IMR-90 (cell line): Measurements from ENCODE around the gene DBI. TPM values are rescaled to one million over a fixed set of nuclear protein-coding genes. Genes with fewer than 3 reads are reported as not detected.

Source experiments
- ATAC-seq: fragments of 200-7000 bp; cut with Tn5 transposase; 2 replicates; pipeline ENCODE4 v1.9.1; 2020; ENCODE audit warnings: low read depth, mild to moderate bottlenecking, moderate library complexity
- BruUV-seq: library from RNA; stranded (reverse); fragments of 400-500 nt; replicated peaks from 2 replicates; lab custom pipeline; 2021; lab: Mats Ljungman, UMichigan
- CTCF ChIA-PET: fragments of 300-600 bp; formaldehyde crosslinking; extraction: SDS; loops from one replicate; lab custom pipeline; 2021; ENCODE audit warnings: antibody characterized with exemption; lab: Yijun Ruan, JAX
- POLR2A ChIA-PET: fragments of 300-600 bp; sonication (Branson Sonifier 250); formaldehyde crosslinking; loops from one replicate; lab custom pipeline; 2022; ENCODE audit warnings: antibody characterized with exemption; ENCODE audit not compliant: unreplicated experiment; lab: Charles Lee
- DNase-seq: peaks from one replicate; pipeline ENCODE4 v3.0.0; 2013
- H2AFZ ChIP-seq: replicated peaks from 2 replicates; pipeline ENCODE3; 2013; ENCODE audit warnings: low read length, mild to moderate bottlenecking; ENCODE audit not compliant: poor library complexity
- H2AK5ac ChIP-seq: 2 replicates; pipeline ENCODE4 v1.6.1; 2013; ENCODE audit warnings: low read depth, low read length, inconsistent platforms
- H2AK9ac ChIP-seq: replicated peaks from 2 replicates; pipeline ENCODE3; 2013; ENCODE audit warnings: mild to moderate bottlenecking, low read depth, low read length, moderate library complexity; ENCODE audit not compliant: poor library complexity
- H2BK120ac ChIP-seq: 2 replicates; pipeline ENCODE4 v1.6.1; 2013; ENCODE audit warnings: low read depth, low read length, inconsistent platforms
- H2BK15ac ChIP-seq: 3 replicates; pipeline ENCODE4 v1.6.1; 2013; ENCODE audit warnings: low read depth, low read length, inconsistent platforms
- H2BK20ac ChIP-seq: 2 replicates; pipeline ENCODE4 v1.6.1; 2013; ENCODE audit warnings: low read depth, mild to moderate bottlenecking, inconsistent platforms, low read length, moderate library complexity
- H2BK5ac ChIP-seq: 2 replicates; pipeline ENCODE4 v1.6.1; 2013; ENCODE audit warnings: mild to moderate bottlenecking, low read depth, low read length, inconsistent platforms; ENCODE audit not compliant: poor library complexity, severe bottlenecking
- H3K14ac ChIP-seq: replicated peaks from 2 replicates; pipeline ENCODE4 v1.6.1; 2013; ENCODE audit warnings: low read depth, low read length, inconsistent platforms
- H3K18ac ChIP-seq: 2 replicates; pipeline ENCODE4 v1.6.1; 2013; ENCODE audit warnings: low read depth, low read length, control low read depth
- H3K23ac ChIP-seq: 2 replicates; pipeline ENCODE4 v1.6.1; 2013; ENCODE audit warnings: low read depth, low read length, inconsistent platforms
- H3K27ac ChIP-seq: 2 replicates; pipeline ENCODE4 v1.5.1; 2013; ENCODE audit warnings: mild to moderate bottlenecking, control low read depth, low read length; ENCODE audit not compliant: insufficient read depth
- H3K27me3 ChIP-seq: 2 replicates; pipeline ENCODE4 v1.6.1; 2013; ENCODE audit warnings: low read length; ENCODE audit not compliant: control insufficient read depth, insufficient read depth
- H3K36me3 ChIP-seq: 2 replicates; pipeline ENCODE4 v1.6.1; 2013; ENCODE audit warnings: low read length, mixed read lengths; ENCODE audit not compliant: control insufficient read depth, insufficient read depth
- H3K4ac ChIP-seq: 2 replicates; pipeline ENCODE4 v1.6.1; 2013; ENCODE audit warnings: low read depth, low read length, inconsistent platforms
- H3K4me1 ChIP-seq: 2 replicates; pipeline ENCODE4 v1.6.1; 2013; ENCODE audit warnings: low read length, mixed read lengths; ENCODE audit not compliant: control insufficient read depth, insufficient read depth
- H3K4me2 ChIP-seq: 2 replicates; pipeline ENCODE4 v1.6.1; 2013; ENCODE audit warnings: low read depth, mild to moderate bottlenecking, control low read depth, low read length, moderate library complexity
- H3K4me3 ChIP-seq: 2 replicates; pipeline ENCODE4 v1.5.1; 2013; ENCODE audit warnings: low read depth, mild to moderate bottlenecking, control low read depth, low read length, moderate library complexity; ENCODE audit not compliant: insufficient read depth
- H3K56ac ChIP-seq: 2 replicates; pipeline ENCODE4 v1.6.1; 2013; ENCODE audit warnings: low read length, inconsistent platforms; ENCODE audit not compliant: insufficient read depth; ENCODE audit errors: extremely low read depth
- H3K79me1 ChIP-seq, 2 experiments: 2 replicates each; pipeline ENCODE4 v1.6.1; 2013; ENCODE audit warnings: low read length in 2 of 2, inconsistent platforms in 1 of 2, low read depth in 1 of 2
- H3K9ac ChIP-seq: 2 replicates; pipeline ENCODE4 v1.6.1; 2013; ENCODE audit warnings: low read depth, low read length, control low read depth
- H3K9me1 ChIP-seq: 2 replicates; pipeline ENCODE4 v1.6.1; 2013; ENCODE audit warnings: low read length, inconsistent platforms; ENCODE audit not compliant: insufficient read depth
- H3K9me3 ChIP-seq: 2 replicates; pipeline ENCODE4 v1.6.1; 2013; ENCODE audit warnings: low read length; ENCODE audit not compliant: control insufficient read depth, insufficient read depth
- H4K20me1 ChIP-seq: 2 replicates; pipeline ENCODE4 v1.6.1; 2013; ENCODE audit warnings: low read length, inconsistent platforms; ENCODE audit not compliant: insufficient read depth
- H4K5ac ChIP-seq: 2 replicates; pipeline ENCODE4 v1.6.1; 2013; ENCODE audit warnings: mild to moderate bottlenecking, low read depth, low read length, control low read depth
- H4K8ac ChIP-seq, 2 experiments: 2 replicates each; pipeline ENCODE4 v1.6.1; 2013; ENCODE audit warnings: low read depth in 2 of 2, low read length in 2 of 2, control low read depth in 1 of 2, inconsistent platforms in 1 of 2
- H4K91ac ChIP-seq: 2 replicates; pipeline ENCODE4 v1.6.1; 2013; ENCODE audit warnings: low read depth, low read length, inconsistent platforms; ENCODE audit not compliant: insufficient read depth
- MAFK ChIP-seq: IDR thresholded peaks from 2 replicates; pipeline ENCODE4 v1.6.1; 2012; ENCODE audit warnings: low read depth, low read length, improper control_type of control experiment
- MAZ ChIP-seq: IDR thresholded peaks from 2 replicates; pipeline ENCODE4 v1.6.1; 2012; ENCODE audit warnings: low read depth, mild to moderate bottlenecking, low read length, improper control_type of control experiment, moderate library complexity, borderline replicate concordance
- WGBS, 2 experiments: methylation state at CpG; one replicate each; pipeline versions ENCODE4 v1.1.5 to v1.1.7; 2013; ENCODE audit warnings: missing lambda C conversion rate in 2 of 2; ENCODE audit not compliant: insufficient read length in 1 of 2; ENCODE audit errors: extremely low coverage in 2 of 2; 5-methylcytosine and 5-hydroxymethylcytosine counted together
- dilution Hi-C: fragments of 300-500 bp; cut with HindIII; formaldehyde crosslinking; loops from one replicate; pipeline ENCODE4 v1.14.3; 2018; ENCODE audit warnings: low sequenced_read_pairs; ENCODE audit not compliant: unreplicated experiment
- in situ Hi-C: fragments of 300-500 bp; cut with MboI; formaldehyde crosslinking; loops from 3 replicates; pipeline ENCODE4 v1.14.3; 2019; ENCODE audit warnings: low sequenced_read_pairs, inconsistent platforms, mixed read lengths
- intact Hi-C: fragments of 100-400 bp; cut with micrococcal nuclease; formaldehyde crosslinking; loops from 2 replicates; pipeline ENCODE4 v1.10.0; 2022
- polyA plus RNA-seq, 3 experiments: library from polyadenylated mRNA; depleted of rRNA; stranded (reverse); fragments of >200 nt; gene quantifications; 2 replicates each; pipeline ENCODE4 v1.2.3, GENCODE V29; 2012; ENCODE audit warnings: low replicate concordance in 1 of 3
- total RNA-seq: library from RNA; depleted of rRNA; stranded (reverse); fragments of >200 nt; gene quantifications from 2 replicates; pipeline ENCODE4 v1.2.3, GENCODE V29; 2012

DBI gene
- total and polyA plus RNA-seq, 2 of the 4 experiments (the other 2 are of a cell fraction): 42.5 to 278 TPM

- H2BK5ac ChIP-seq: no peak overlapping the region
- no peak overlapping the region for H3K56ac ChIP-seq
- TF ChIP-seq MAFK (peak; percentile 73), MAZ (no peak)
- no peak overlapping the region for H3K4me3 ChIP-seq
- no peak overlapping the region for H2BK120ac ChIP-seq
- H3K23ac ChIP-seq: no peak overlapping the region
- no peak overlapping the region for H2AK5ac ChIP-seq
- no peaks in the 10 kb centered on the region for H3K9me1 ChIP-seq
- ChIA-PET POLR2A (interaction anchor here (0.5 kb wide), 1 partner anchor 326 kb away, joined by 3 read pairs; no protein-coding TSS in a partner anchor), CTCF (no interaction called here)
- no peak overlapping the region for H4K5ac ChIP-seq
- H4K20me1 ChIP-seq: no peaks in the 10 kb centered on the region
- H3K18ac ChIP-seq: no peak overlapping the region
- H2AK9ac ChIP-seq: no peak overlapping the region
- no peaks in the 10 kb centered on the region for H3K36me3 ChIP-seq
- no peaks in the 10 kb centered on the region for H3K27me3 ChIP-seq
- no peak overlapping the region for H3K4me2 ChIP-seq
- no peak overlapping the region for H4K8ac ChIP-seq
- intact Hi-C loops: no loop called here
- no peak overlapping the region for H4K91ac ChIP-seq
- DNase-seq: no peak
- peaks cover 14% of the 10 kb centered on the region in 2 experiments for H3K79me1 ChIP-seq
- no CpG with 5 or more reads among the region's 2 CpGs for WGBS, 2 experiments
- H2BK20ac ChIP-seq: no peak overlapping the region
- no peak overlapping the region for H3K14ac ChIP-seq
- BruUV-seq: no TSS peak
- no peak overlapping the region for H2AFZ ChIP-seq
- H2BK15ac ChIP-seq: no peak overlapping the region
- no peaks in the 10 kb centered on the region for H3K9me3 ChIP-seq
- no peak overlapping the region for H3K27ac ChIP-seq
- ATAC-seq: no peak
- in situ Hi-C loops: no loop called here
- H3K9ac ChIP-seq: no peak overlapping the region
- H3K4ac ChIP-seq: no peak overlapping the region
- dilution Hi-C loops: no loop called here
- H3K4me1 ChIP-seq: no peaks in the 10 kb centered on the region
Observed at GRCh38 chr2:119360423-119360966, 6.3 kb upstream of the DBI start.
